GM18867 (cell line): ENCODE data around the gene EPHA4.

Source experiments
- ATAC-seq: cut with Tn5 transposase; IDR thresholded peaks from one replicate; pipeline ENCODE4 v1.9.1; 2021; ENCODE audit warnings: mild to moderate bottlenecking, moderate library complexity; ENCODE audit not compliant: unreplicated experiment

The EPHA4 gene

DNA sequence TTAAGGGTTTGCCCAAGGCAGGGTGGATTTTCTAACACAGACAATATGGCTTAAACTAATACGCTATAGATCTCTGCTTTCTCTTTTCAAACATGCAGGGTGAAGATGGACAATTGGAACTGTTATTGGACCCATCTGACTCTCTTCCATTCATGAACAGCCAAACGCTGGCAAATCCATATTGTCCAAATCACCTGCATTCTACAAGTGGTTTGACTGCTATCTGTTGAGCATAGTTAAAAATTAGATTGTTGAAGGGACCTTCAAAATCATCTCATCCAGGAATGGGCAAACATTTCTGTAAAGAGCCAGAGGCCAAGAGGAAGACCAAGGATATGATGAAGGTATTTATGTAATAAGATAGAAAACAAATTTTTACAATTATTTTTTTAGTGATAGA lies 65.6 kb downstream of the EPHA4 start:
- no peak for ATAC-seq

DNA sequence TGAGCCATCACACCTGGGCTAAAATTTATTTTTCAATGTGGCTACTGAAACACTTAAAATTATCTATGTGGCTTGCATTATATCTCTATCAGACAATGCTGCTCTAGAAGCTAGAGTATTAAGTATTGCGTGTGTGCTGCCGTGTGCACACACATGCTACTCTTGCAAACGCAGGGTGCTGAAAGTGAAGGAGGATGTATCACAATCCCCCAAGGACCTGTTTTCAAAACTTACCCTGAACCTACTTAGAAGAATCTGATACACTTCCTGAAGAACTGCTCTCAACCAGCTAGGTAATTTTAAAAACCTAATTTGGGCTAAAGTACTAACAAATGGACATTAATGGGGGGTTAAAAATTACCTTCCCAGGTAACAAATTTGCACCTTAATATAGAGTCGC lies 66.5 kb downstream of the EPHA4 start:
- ATAC-seq = no peak

DNA sequence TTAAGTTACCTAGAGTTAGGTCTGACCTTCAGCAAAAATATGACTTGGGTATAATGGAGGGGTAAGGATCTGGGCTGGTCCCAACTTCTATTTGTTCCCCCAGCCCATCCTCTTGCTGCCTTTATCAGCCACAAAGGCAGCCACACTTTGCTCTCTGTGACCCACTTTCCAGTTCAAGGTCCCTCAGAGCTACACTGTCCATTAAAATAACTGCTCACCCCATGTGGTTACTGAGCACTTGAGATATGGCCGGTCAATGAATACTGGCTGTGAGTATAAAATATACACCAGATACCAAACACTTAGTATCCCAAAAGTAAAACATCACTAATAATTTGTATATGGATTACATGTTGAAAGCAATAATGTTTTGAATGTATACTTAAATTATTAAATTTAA lies 67.2 kb downstream of the EPHA4 start:
- no peak for ATAC-seq

DNA sequence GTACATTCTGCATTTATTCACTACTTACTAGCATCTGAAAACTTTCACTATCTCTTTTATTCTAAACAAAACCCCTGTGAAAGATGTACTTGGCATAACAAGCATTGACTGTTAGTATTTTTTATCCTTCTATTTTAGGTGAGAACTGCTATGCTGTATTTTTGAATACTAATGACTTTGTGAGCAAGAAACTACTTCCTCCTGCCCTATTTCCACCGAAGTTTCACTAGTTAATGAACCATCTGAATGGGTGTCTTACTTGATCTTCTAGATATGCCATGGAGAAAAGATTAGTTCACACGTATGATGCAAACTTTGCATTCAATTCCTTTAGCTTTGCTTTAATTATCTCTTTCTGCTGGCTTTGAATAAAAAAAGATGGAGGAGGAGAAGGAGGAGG lies 68.1 kb downstream of the EPHA4 start:
- ATAC-seq = no peak

DNA sequence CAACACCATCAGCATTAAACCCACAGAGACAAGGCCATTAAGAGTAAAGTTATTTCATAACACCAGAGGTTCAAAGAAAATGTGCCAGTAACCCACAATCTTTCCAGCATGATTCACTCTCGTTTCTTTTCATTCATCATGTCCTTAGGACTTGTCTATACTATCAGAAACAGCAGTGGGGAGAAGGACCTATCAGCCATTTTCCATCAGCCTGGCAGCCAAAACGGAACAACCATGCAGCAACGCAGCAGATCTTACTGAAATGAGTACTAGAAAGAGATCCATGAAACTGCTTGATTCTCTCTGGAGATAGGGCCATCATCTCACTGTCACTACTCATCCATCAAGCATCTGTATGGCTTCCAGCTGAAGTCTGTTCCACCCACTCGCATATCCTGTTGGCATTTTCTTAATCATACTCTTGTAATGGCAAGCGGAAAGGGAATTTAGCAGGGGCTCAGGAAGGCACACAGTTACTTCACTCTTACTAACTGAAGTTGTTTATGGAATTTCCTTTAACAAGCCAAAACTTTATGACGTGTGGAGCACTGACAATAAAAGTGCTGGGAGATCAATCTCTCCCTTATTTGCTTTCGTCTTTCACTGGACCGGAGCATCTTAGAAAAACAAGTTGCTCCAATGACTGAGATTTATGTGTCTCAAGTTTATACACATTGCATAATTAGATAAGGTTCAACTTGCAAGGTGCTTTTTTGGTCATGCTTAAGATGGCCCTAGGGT lies 69.7 kb downstream of the EPHA4 start:
- ATAC-seq = no peak

DNA sequence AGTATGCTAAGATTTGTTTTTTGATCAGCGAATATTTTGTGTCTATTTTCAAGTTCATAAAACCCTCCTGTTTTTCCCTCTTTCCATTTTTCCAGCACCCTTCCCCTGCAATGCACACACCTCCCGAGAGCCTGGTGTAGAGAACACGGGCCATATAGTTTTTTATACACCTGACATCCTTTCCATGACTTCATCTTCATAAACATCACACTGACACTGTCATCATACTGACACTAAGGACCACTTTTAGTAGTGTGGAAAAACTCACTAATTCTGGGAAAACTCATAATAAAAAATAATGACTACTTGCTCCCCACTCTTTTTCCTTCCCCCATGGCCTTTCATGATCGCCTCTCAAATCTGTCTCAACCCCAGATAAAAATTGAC lies 70.2 kb downstream of the EPHA4 start:
- no peak for ATAC-seq

DNA sequence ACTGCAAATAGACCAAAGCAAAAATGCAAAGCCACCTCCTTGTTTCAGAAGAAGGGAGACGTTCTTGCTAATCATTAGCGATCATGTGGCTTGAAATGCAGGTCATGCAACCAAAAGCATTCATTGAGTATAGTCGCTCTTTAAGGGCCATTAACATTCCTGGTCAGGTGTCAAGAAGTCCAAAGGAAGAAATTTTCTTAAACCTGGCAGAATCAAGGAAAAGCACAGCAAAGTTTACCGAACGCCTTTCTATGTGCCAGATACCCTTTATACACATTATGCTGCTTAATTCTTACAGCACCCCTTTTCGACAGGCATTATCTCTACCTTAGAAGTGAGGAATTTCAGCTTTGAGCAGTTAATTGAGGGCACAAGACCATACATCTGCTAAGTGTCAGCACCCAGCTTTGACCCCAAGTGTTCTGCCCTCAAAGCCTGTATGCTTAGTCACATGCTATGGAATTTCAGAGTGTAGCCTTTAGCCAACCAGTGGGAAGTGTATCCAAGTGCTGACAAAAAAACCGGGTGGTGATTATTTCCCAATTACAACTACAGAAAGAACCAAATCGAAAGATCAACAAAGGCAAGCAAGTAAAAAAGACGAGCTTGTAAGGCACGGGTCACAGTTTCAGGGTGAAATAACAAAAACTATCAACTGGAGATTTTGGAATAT lies 70.8 kb downstream of the EPHA4 start:
- ATAC-seq = no peak

DNA sequence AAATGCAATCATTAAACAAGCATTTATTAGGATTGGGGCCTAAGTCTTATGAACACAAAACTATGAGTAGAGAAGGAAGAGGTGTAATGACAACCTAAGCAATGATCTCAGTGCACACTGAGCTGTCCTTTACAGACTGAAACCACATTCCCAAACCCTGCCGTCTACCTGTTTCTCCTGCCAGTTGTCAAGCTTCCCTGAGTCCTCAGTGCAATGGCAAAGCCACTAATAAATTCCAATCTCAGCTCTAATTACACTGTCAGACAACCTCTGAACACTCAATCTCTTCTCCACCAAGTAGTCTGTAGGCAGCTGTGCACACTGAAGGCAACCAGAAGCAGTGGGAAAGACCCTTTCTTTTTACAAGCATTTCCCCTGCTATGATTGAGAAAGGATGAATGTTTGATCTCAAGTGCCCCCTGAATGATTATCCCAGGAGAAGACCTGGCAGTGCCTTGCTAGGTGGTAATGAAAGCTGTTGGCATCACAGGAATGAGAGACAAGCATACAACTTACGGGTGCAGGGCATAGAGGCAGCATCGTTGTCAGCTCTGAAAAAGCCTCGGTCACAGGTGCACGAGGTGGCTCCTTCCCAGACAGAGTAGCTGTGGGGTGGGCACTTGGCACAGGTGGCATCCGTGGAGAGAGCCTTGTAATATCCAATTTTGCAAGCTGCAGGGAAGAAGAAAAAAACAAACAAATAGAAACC lies 71.4 kb downstream of the EPHA4 start:
- ATAC-seq = no peak

DNA sequence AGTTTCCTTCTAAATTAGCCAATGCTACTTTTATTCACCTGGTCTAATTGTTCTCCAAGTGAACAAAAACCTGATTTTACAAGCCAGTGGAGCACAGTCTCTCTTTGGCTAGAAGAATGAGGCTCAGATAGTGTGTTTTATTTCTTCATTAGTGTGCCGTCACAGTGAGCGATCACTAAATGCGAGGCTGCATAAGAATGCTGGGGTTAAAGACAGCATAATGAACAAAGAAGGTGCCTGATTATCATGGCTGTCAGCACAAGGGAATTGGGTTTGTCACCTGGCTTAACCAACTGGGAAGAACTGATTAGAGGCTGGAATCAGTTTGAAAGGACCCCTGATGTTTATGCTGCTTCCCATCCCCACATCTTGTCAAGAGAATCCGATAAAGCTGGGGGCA lies 76.4 kb downstream of the EPHA4 start:
- no peak for ATAC-seq

DNA sequence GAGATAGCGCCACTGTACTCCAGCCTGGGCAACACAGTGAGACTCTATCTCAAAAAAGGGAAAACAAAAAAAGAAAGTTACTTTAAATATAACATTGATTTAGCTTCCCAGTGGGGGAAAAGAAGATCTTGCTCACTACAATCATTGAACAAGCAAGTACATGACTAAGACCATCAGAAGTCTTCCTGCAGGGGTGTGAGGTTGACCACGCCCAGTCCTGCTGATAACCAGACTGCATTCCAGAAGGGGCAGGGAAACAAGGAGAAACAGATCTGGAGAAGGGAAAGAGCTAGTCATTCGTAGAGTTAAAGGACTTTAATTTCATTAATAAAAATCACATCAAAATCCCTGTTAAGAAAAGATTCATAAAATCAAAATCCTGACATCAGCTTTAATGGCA lies 77.5 kb downstream of the EPHA4 start:
- no peak for ATAC-seq

DNA sequence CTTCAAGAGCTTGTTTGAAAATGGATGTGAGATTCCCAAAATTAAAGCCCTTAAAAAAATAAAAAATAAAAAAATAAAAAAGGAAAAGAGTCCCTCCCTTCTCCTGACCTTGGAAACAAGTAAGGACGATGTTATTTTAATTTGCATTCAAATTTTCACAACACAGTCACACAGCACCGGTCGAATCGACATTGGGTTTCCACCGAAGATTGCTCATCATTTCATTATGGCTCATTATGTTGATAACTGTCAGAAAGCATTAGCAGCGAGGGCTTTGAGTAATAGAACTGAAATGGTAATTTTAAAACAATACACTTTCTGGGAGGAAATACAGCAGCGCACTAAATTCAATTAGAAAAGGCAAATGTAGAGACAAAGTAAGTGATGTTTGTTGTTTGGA lies 78.7 kb downstream of the EPHA4 start:
- ATAC-seq = no peak

DNA sequence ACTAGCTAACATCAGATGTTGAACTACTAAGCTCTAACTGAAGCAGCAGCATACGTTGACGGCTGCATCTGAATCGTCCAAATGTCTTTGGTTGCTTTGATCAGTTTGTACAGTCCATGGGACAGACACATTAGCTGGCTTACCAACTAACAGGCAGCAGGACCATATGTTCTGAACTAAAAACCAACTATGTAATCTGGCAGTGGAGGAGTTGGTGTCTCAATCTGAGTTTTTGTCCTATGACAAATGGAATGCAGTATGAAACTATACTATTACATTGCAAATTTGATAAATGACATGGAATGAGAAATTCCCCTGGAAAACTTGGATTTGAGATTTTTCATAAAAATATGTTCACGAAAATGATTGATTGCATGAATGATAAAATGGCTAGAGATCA lies 79.5 kb downstream of the EPHA4 start:
- no peak for ATAC-seq

DNA sequence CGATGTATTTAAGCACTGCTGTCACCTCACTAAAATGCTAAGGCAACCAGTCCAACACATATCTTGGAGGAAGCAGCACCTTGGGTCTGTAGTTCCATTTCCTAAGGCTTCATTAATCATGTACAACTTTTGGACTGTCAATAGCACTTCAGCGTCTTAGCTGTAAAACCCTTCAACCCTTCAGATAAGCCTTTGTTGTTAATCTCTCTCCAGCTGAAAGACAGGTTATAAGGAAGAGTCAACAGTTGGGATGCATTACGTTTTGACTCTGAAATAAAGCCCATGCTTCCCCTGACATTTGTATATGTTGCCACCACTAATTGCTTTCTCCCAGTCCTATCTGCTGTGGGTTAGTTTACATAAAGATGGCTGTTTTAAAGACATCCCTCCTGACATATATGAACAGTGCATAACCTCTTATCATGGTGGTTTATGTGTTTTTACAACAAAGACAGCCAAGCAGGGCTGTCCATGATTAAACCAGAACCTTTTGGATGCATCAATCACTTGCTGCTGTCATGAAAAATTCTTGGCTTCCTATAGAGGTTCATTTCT lies 81.5 kb downstream of the EPHA4 start:
- ATAC-seq = no peak

DNA sequence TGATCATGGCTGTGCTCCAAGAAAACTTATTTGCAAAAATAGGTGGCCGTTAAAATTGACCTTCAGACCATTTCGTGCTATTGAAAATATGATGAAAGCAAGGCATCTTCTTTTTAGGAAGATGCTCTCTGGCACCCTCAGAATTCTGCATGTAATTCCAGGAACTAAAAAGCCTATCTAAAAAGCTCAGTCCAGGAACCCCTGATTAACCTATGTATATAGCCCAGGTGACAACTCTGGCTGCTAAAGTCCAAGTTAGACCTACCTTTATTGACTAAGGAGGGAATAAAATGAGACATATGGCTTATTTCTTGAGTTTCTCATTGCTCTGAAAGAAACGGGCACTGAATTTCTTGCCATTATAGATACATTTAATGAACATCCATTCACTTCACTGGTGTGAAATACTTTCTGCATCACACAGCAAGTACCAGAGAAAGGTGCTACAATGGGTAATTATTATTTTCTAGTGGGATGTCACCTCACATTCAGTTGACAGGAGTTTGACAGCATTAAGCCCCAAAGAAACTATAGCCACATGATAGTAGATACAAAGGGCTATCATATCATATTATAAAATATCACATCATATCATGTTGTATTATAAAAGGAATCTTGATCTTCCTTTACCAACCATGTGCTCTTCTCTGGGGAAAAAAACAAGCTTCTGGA lies 83.8 kb downstream of the EPHA4 start:
- no peak for ATAC-seq

DNA sequence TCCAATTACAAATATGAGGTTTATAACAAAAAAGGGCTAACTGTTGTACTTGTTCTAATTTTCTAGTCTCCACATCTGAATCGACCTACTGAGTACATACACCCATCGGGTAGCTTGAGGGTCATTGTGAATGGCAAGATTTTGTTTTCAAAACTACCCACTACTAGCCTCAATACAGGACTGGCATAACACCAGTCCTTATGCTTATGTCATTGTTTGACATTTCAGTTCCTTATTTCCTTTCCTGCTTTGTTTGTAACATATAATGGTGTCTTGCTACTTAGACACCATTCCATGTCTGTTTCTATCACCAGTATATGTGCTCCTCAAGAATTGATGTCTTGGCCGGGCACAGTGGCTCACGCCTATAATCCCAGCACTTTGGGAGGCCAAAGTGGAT lies 86.0 kb downstream of the EPHA4 start:
- ATAC-seq = peak; percentile 52

DNA sequence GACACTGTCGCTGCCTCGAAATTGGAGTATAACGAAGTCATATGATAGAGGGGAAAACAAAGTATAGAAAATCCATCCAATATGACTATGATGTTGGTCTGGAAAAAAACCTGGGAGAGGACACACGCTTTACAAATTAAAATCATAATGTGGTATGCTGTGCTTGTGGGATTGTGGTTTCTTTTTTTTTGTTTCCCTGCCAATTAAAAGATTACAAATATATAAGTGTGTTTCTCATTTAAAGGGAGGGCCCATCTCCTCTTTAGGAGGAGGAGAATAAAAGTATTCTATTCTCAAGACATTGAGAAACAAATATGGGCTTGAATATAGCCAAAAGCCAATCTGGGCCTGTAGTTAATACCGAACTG lies 86.6 kb downstream of the EPHA4 start:
- no peak for ATAC-seq

DNA sequence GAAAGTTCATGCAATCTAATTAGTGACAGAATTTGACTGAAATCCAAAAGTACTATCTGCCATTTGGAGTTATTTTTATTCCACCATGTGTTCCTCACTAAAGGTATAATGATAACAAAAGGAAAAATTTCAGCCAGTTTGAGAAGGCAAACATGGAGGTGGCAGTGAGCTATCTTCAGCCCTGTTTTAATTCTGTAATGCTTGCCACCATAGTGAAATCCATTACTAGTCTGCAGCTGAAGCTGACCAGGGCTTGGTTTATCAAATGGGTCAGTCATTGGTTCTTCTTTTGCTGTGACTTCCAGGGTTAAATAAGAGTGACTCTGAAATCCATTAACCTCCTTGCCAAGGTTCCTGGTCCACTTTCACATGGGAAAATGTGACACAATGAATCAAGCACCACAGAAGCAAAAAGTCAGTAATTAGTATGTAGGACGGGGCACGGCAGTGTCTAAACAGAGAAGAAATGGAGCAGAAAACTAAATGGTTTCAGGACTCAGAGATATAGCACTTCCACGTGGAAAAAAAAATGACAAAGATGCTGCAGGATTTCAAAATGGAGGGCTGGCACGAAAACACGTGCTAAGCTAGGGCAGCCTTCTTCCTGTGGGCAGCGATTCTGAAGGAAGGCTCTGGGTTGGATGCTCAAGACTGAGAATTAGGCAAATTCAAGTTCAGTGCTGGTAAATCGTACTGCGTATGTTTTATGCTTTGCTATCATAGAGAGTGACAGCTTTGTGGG lies 87.2 kb downstream of the EPHA4 start:
- no peak for ATAC-seq

DNA sequence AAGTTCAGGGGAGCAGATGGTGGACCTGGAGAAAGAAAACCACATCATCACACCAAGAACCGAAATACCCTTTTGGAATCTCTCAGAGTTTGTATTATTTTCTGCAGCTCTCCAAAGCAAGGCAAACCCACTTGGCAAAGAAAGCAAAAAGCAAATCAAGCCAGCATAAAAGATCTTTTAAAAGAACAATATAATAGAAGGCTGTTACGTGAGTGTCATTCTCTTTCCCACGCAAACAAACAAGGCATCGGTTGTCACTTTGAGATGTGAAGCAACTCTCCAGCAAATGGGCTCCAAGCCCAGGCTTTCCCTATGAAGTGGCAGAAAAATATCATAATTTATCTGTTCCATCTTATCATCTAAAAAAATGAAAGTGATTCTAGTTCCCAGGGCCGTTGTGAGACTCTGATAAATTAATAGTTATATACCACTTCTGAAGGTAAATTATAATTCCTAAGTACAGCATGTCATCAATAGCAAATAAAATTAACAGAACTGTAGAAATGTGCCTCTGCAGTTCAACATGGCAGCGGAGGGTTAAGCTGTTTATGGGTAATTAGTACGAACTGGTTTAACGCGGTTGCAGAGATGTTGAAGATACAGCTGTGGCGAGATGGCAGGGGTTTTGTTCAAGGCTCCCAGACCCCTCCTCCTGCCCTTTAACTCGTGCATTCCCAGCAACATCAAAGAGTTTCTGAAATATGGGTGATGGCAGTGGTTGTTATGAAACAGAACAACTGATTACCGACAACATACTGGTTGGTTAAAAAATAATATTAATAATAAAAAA lies 89.2 kb downstream of the EPHA4 start:
- no peak for ATAC-seq

DNA sequence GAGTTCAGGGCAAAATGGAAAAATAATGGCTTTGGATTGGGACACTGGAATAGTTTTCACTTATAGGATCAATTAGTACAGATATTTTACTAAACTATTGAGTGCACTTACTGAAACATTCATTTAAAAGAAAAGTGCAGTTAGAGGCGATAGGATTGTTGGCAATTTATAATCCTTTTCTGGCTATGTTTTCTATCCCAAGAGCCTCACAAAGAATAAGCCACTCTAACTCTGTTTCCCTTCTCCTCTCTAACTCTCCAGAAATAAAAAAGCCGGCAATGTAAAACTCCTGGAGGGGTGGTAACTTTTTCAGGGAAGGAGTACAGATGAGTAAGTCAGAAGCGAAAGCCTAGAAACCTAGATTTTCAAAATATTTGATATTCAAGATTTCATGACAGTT lies 91.3 kb downstream of the EPHA4 start:
- no peak for ATAC-seq

DNA sequence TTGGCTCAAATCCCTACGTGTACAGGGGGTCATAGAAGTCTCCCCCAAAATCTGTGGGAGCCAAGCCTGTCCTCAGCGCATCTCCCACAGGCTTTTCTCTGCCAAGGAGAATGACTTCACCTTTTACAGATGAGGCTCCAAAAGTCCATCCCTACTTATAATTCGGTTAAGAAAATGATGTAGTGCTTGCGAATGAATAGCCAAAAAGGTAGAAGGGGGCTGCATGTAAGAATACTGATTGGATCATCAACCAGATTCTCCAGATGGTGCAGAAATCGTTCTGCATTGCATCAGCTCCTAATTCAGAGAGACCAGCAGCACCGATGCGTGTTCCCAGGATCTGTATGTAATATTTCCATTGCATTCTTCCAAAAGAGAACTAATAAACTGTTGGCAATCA lies 91.9 kb downstream of the EPHA4 start:
- no peak for ATAC-seq
